WTC11 (cell line): ENCODE results near the gene RXRB. TPM values are rescaled to one million over a fixed set of nuclear protein-coding genes. Genes with fewer than 3 reads are reported as not detected.

Experiments used
- ATAC-seq: fragments of 200-7000 bp; cut with Tn5 transposase; 2 replicates; pipeline ENCODE4 v1.10.0; 2021; ENCODE audit warnings: mild to moderate bottlenecking, moderate library complexity
- CTCF ChIA-PET: fragments of 300-600 bp; sonication (Branson Sonifier 250); formaldehyde crosslinking; loops from one replicate; lab custom pipeline; 2021; ENCODE audit warnings: antibody characterized with exemption; lab: Charles Lee
- POLR2A ChIA-PET: fragments of 350-600 bp; sonication (Branson Sonifier 250); formaldehyde crosslinking; loops from one replicate; lab custom pipeline; 2021; ENCODE audit warnings: antibody characterized with exemption; lab: Charles Lee
- DNase-seq: peaks from one replicate; pipeline ENCODE4 v3.0.0; 2021; ENCODE audit warnings: low spot score
- H3K27ac Mint-ChIP-seq: 2 replicates; pipeline ENCODE4 v1.8.0; 2021; ENCODE audit warnings: mixed read lengths
- H3K27me3 Mint-ChIP-seq: 2 replicates; pipeline ENCODE4 v1.8.0; 2021; ENCODE audit warnings: low read depth, mild to moderate bottlenecking, moderate library complexity, mixed read lengths
- H3K36me3 Mint-ChIP-seq: 2 replicates; pipeline ENCODE4 v1.8.0; 2021; ENCODE audit warnings: mixed read lengths
- H3K4me1 Mint-ChIP-seq: 2 replicates; pipeline ENCODE4 v1.8.0; 2022; ENCODE audit warnings: mixed read lengths
- H3K4me3 Mint-ChIP-seq: 2 replicates; pipeline ENCODE4 v1.8.0; 2021; ENCODE audit warnings: mild to moderate bottlenecking, moderate library complexity, mixed read lengths
- H3K9me3 Mint-ChIP-seq: 2 replicates; pipeline ENCODE4 v1.8.0; 2021; ENCODE audit warnings: mixed read lengths
- ARID4B ChIP-seq: sonication (generic); formaldehyde crosslinking; IDR thresholded peaks from 2 replicates; pipeline ENCODE4 v1.8.0; 2023; ENCODE audit warnings: missing genetic modification reagents, mild to moderate bottlenecking, borderline replicate concordance
- CBFB ChIP-seq: sonication (generic); formaldehyde crosslinking; IDR thresholded peaks from 2 replicates; pipeline ENCODE4 v1.8.1; 2022; ENCODE audit warnings: mild to moderate bottlenecking, low read depth, missing genetic modification reagents
- GRHL2 ChIP-seq: fragments of 250-450 bp; sonication (Bioruptor Pico); IDR thresholded peaks from 2 replicates; pipeline ENCODE4 v1.8.0; 2022; ENCODE audit warnings: mild to moderate bottlenecking, moderate library complexity; ENCODE audit not compliant: insufficient replicate concordance, severe bottlenecking
- MLX ChIP-seq: sonication (generic); formaldehyde crosslinking; IDR thresholded peaks from 2 replicates; pipeline ENCODE4 v1.8.1; 2023; ENCODE audit warnings: mild to moderate bottlenecking, missing genetic modification reagents, moderate library complexity
- MXD4 ChIP-seq: fragments of 250-450 bp; sonication (Bioruptor Pico); IDR thresholded peaks from 2 replicates; pipeline ENCODE4 v1.8.0; 2021; ENCODE audit warnings: mild to moderate bottlenecking, moderate library complexity, borderline replicate concordance
- NR3C1 ChIP-seq: sonication (generic); formaldehyde crosslinking; conservative IDR thresholded peaks from 2 replicates; pipeline ENCODE4 v1.8.1; 2023; ENCODE audit warnings: low read depth, mild to moderate bottlenecking, missing genetic modification reagents
- OVOL2 ChIP-seq: fragments of 250-450 bp; sonication (Bioruptor Pico); IDR thresholded peaks from 2 replicates; pipeline ENCODE4 v1.9.0; 2021; ENCODE audit warnings: mild to moderate bottlenecking, borderline replicate concordance
- PRDM15 ChIP-seq: sonication (generic); formaldehyde crosslinking; IDR thresholded peaks from 2 replicates; pipeline ENCODE4 v1.8.0; 2022; ENCODE audit warnings: missing genetic modification reagents
- STAT6 ChIP-seq: sonication (generic); formaldehyde crosslinking; conservative IDR thresholded peaks from 2 replicates; pipeline ENCODE4 v1.8.1; 2023; ENCODE audit warnings: mild to moderate bottlenecking, low read depth, missing genetic modification reagents, moderate library complexity
- ZNF263 ChIP-seq: sonication (generic); formaldehyde crosslinking; IDR thresholded peaks from 2 replicates; pipeline ENCODE4 v1.8.1; 2022; ENCODE audit warnings: low read depth, mild to moderate bottlenecking, moderate library complexity, missing genetic modification reagents
- ZNF317 ChIP-seq: sonication (generic); formaldehyde crosslinking; IDR thresholded peaks from 2 replicates; pipeline ENCODE4 v1.8.1; 2023; ENCODE audit warnings: low read depth, mild to moderate bottlenecking, moderate library complexity, missing genetic modification reagents, borderline replicate concordance
- ZNF532 ChIP-seq: fragments of 250-450 bp; sonication (Bioruptor Pico); IDR thresholded peaks from 2 replicates; pipeline ENCODE4 v1.9.0; 2021; ENCODE audit warnings: mild to moderate bottlenecking, borderline replicate concordance
- total RNA-seq: library from RNA; stranded (reverse); gene quantifications from 3 replicates; pipeline ENCODE4 v1.2.3, GENCODE V29; 2021

RXRB gene
- total RNA-seq, 1 experiment from 2014 or later, result 24.5 TPM

GRCh38 chr6:33170176-33171015, 30.1 kb downstream of the RXRB start:
- no peaks in the 10 kb centered on the region for H3K9me3 Mint-ChIP-seq
- no peak for DNase-seq
- CTCF ChIA-PET, result interaction anchor here (1.0 kb wide), 1 partner anchor 9 kb away, joined by 3 read pairs; no protein-coding TSS in a partner anchor
- H3K27me3 Mint-ChIP-seq, result peaks cover 1% of the 10 kb centered on the region; the same call in 1 of the 2 replicates
- no peak for TF ChIP-seq STAT6
- TF ChIP-seq GRHL2 (CRISPR knock-in tag), result no peak
- no peak for TF ChIP-seq ZNF263 (CRISPR knock-in tag)
- TF ChIP-seq PRDM15 (CRISPR knock-in tag), result no peak
- TF ChIP-seq NR3C1 (CRISPR knock-in tag), result no peak
- TF ChIP-seq ZNF317 (CRISPR knock-in tag), result no peak
- no peak overlapping the region for H3K4me3 Mint-ChIP-seq
- no peaks in the 10 kb centered on the region for H3K36me3 Mint-ChIP-seq
- no peak overlapping the region for H3K27ac Mint-ChIP-seq
- POLR2A ChIA-PET, result no interaction called here
- no peak for ATAC-seq
- H3K4me1 Mint-ChIP-seq, result 0 out of 2 replicates have a peak, but pooled peaks cover 3% of the 10 kb centered on the region

GRCh38 chr6:33169291-33170175, 30.9 kb downstream of the RXRB start:
- CTCF ChIA-PET, result interaction anchor here (0.7 to 1.3 kb wide), 2 partner anchors 44 to 185 kb away, joined by 4 read pairs; no protein-coding TSS in a partner anchor
- DNase-seq (no peak), ATAC-seq (no peak)
- TF ChIP-seq OVOL2 (CRISPR knock-in tag) (no peak), MXD4 (no peak), MLX (CRISPR knock-in tag) (no peak), ARID4B (CRISPR knock-in tag) (no peak), ZNF532 (no peak), CBFB (no peak)

More at GRCh38 chr6:33169291-33170175, 30.9 kb downstream of the RXRB start:
- POLR2A ChIA-PET, result no interaction called here
- H3K27me3 Mint-ChIP-seq, result no peaks in the 10 kb centered on the region; the same call in 1 of the 2 replicates
- H3K4me1 Mint-ChIP-seq, result 0 out of 2 replicates have a peak, but pooled peaks cover 3% of the 10 kb centered on the region
- H3K4me3 Mint-ChIP-seq, result no peak overlapping the region
- H3K27ac Mint-ChIP-seq, result no peak overlapping the region
- H3K36me3 Mint-ChIP-seq, result no peaks in the 10 kb centered on the region
- no peaks in the 10 kb centered on the region for H3K9me3 Mint-ChIP-seq
